GM21528 (cell line): ENCODE results near the gene RCE1.

Experiments used
- ATAC-seq: cut with Tn5 transposase; IDR thresholded peaks from one replicate; pipeline ENCODE4 v1.9.1; 2021; ENCODE audit warnings: mild to moderate bottlenecking, moderate library complexity; ENCODE audit not compliant: unreplicated experiment, low FRiP score

The RCE1 gene

GRCh38 chr11:66856496-66857233, 13.4 kb downstream of the RCE1 start, which contains the start of gene LRFN4:
TSS of gene LRFN4 (plus strand) at chr11:66857064. CDS start at chr11:66857745, 681 bp downstream.
- ATAC-seq: peak; percentile 28

GRCh38 chr11:66857234-66857926, 14.1 kb downstream of the RCE1 start:
- ATAC-seq: no peak

GRCh38 chr11:66857927-66858185, 14.6 kb downstream of the RCE1 start:
- no peak for ATAC-seq

GRCh38 chr11:66858186-66858938, 15.1 kb downstream of the RCE1 start:
- ATAC-seq: no peak

- no peak for ATAC-seq
Observed at GRCh38 chr11:66858939-66859685, 15.9 kb downstream of the RCE1 start.

- ATAC-seq: no peak
Observed at GRCh38 chr11:66859686-66860448, 16.6 kb downstream of the RCE1 start.

- ATAC-seq: no peak
Observed at GRCh38 chr11:66860449-66860831, 17.2 kb downstream of the RCE1 start.

GRCh38 chr11:66861038-66861773, 18.0 kb downstream of the RCE1 start:
- no peak for ATAC-seq

- ATAC-seq: no peak
Observed at GRCh38 chr11:66861774-66862558, 18.7 kb downstream of the RCE1 start.

- ATAC-seq: no peak
Observed at GRCh38 chr11:66862559-66863037, 19.4 kb downstream of the RCE1 start.

- no peak for ATAC-seq
Observed at GRCh38 chr11:66863428-66864125, 20.3 kb downstream of the RCE1 start.

GRCh38 chr11:66864172-66864901, 21.1 kb downstream of the RCE1 start:
- no peak for ATAC-seq

- no peak for ATAC-seq
Observed at GRCh38 chr11:66864924-66865697, 21.9 kb downstream of the RCE1 start.

- no peak for ATAC-seq
Observed at GRCh38 chr11:66866007-66866406, 22.8 kb downstream of the RCE1 start.

- no peak for ATAC-seq
Observed at GRCh38 chr11:66866511-66866986, 23.3 kb downstream of the RCE1 start.

- ATAC-seq: no peak
Observed at GRCh38 chr11:66867425-66868040, 24.3 kb downstream of the RCE1 start.
